ENCODE measurements around the gene OSBPL6. TPM values are rescaled to one million over a fixed set of nuclear protein-coding genes. Genes with fewer than 3 reads are reported as not detected.

Gene OSBPL6
- total RNA-seq, 2 donors from 2014 or later, result 0.52 to 2.0 TPM

DNA sequence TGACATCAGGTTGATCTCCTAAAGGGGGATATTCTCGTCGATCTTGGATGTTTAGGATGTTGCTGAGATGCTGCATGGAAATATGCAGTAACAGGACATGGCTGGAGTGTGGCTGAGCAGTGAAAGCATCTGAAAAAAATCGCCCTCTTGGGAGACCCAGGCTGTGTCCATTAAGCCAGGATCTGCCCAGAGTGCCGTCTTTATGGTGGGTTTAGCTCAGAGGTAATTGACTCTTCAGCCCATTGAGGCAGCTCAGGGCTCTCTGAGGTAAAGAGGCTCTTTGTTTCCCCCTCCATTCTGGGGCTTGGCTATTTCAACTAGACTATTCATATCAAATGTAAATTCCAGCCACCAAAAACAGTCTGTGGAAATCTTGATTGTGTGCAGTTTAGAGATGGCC, 26.5 kb downstream of the OSBPL6 start:
- Mint-ChIP-seq H3K27ac (no peak overlapping the region), H3K36me3 (no peaks in the 10 kb centered on the region), H3K9me3 (no peaks in the 10 kb centered on the region)
- DNase-seq (ENCODE audit: low spot score in 2 of 2) (no peak), ATAC-seq (no peak)

DNA sequence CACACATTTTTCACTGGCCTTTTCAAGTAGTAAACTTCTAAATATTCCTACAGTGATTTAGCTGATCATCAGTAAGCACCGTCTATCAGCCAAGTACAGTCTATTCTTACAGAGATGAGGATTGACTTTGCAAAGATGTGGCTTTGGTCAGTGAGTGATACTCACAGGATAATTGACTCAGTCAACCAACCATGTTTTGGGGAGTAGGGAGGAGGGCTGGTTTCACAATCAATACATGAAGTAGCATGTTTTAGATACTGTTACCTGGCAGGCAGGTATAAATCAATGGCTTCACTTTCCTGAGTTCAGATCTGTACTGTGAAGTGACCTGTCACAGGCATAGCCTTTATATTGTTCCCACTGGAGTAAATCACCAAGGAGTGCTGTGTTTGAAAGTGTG, 27.2 kb downstream of the OSBPL6 start:
- Mint-ChIP-seq H3K36me3 (no peaks in the 10 kb centered on the region), H3K9me3 (no peaks in the 10 kb centered on the region), H3K27ac (no peak overlapping the region)
- no peak for ATAC-seq
- no peak for DNase-seq (ENCODE audit: low spot score in 2 of 2)

DNA sequence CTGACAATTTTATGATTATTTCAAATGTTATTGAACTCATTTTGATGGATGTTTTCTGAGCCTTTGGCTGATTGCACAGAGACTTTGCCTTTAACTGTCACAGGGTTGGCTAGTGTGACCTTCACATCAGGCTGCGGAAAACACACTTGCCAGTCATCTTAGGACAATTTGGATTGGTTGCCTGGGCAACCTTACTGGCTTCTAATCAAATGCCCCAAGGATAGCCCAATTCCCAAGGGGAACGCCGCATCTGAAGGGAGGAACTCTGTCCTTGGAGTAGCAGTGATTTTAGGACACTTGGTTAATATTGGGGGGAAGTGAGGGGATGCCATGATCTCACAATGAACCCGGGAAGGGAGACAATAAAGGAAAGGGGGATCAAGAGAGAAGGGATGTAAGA, 29.5 kb downstream of the OSBPL6 start:
- DNase-seq (ENCODE audit: low spot score in 2 of 2) (no peak), ATAC-seq (no peak)
- no peaks in the 10 kb centered on the region for H3K9me3 Mint-ChIP-seq
- H3K36me3 Mint-ChIP-seq, result no peaks in the 10 kb centered on the region
- H3K27ac Mint-ChIP-seq, result no peak overlapping the region

- DNase-seq (ENCODE audit: low spot score in 2 of 2) (no peak), ATAC-seq (no peak)
- Mint-ChIP-seq H3K36me3 (no peaks in the 10 kb centered on the region), H3K9me3 (no peaks in the 10 kb centered on the region), H3K27ac (no peak overlapping the region)
Measured at GRCh38 chr2:178225006-178225805, 30.9 kb downstream of the OSBPL6 start.

DNA sequence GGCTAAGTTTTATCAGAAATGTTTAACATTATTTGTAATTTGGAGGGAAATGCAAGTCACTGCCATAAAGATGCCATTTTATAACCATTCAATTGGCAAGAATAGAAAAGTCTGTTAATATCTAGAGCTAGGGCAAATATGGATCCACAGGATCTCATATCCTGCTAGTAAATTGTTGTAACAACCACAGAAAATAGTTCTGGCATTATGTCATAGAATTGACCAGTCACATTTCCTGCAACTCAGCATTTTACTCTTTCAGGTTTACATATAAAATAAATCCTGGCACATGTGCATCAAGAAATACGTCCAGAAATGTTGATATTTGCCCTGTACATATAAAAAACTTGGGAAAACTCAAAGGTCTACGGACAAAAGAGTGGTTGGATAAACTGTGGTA, 32.9 kb downstream of the OSBPL6 start:
- Mint-ChIP-seq H3K9me3 (no peaks in the 10 kb centered on the region), H3K27ac (no peak overlapping the region), H3K36me3 (no peaks in the 10 kb centered on the region)
- ATAC-seq (no peak), DNase-seq (ENCODE audit: low spot score in 2 of 2) (no peak)

DNA sequence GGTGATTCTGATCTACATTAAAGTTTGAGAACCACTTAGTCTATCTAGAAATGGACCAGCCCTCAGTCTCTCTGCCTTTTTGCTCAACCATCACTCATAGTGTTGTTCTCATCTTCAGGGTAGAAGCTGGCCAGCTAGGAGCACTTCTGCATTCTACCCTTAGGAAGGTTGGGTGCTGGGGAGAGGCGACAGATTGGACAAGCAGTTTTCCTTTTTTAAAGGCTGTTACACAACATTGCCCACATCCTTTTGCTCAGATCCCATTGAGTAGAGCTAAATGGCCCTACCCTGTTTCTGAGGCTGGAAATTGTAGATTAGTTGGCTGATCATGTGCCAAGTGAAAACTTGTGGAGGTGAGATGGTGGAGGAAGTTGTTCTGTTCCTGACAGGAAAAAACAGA, 35.6 kb downstream of the OSBPL6 start:
- no peak for ATAC-seq
- Mint-ChIP-seq H3K27ac (no peak overlapping the region), H3K36me3 (no peaks in the 10 kb centered on the region), H3K9me3 (no peaks in the 10 kb centered on the region)
- no peak for DNase-seq (ENCODE audit: low spot score in 2 of 2)

GRCh38 chr2:178230396-178230795, 36.1 kb downstream of the OSBPL6 start:
- Mint-ChIP-seq H3K27ac (no peak overlapping the region), H3K9me3 (no peaks in the 10 kb centered on the region), H3K36me3 (no peaks in the 10 kb centered on the region)
- no peak for DNase-seq (ENCODE audit: low spot score in 2 of 2)
- ATAC-seq, result no peak

DNA sequence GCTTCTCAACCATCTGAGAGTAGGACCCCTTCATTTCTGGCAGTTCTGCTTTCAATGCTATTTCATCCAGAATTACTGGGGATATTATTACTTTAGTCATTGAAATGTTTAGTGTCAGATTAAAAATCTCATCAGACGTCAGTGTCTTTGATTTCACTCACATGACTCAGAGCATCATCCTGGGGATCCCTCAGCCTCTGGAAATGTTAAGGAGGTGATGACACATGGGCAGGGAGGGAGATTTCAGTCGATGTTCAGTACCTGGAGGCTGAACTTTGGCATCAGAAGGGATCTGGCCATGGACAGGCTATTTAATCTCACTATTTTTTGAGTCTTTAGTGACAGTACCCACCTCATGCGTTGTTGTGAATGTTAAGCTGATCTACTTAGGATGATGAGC, 39.1 kb downstream of the OSBPL6 start:
- no peak overlapping the region for H3K27ac Mint-ChIP-seq
- H3K36me3 Mint-ChIP-seq, result no peaks in the 10 kb centered on the region
- DNase-seq (ENCODE audit: low spot score in 2 of 2) (no peak), ATAC-seq (no peak)
- H3K9me3 Mint-ChIP-seq, result no peaks in the 10 kb centered on the region

- no peaks in the 10 kb centered on the region for H3K36me3 Mint-ChIP-seq
Measured at GRCh38 chr2:178234648-178235047, 40.3 kb downstream of the OSBPL6 start.

GRCh38 chr2:178237488-178238153, 43.3 kb downstream of the OSBPL6 start:
- ATAC-seq, result no peak
- DNase-seq (ENCODE audit: low spot score in 2 of 2), result no peak
- Mint-ChIP-seq H3K9me3 (no peaks in the 10 kb centered on the region), H3K36me3 (no peaks in the 10 kb centered on the region), H3K27ac (no peak overlapping the region)

More at GRCh38 chr2:178234648-178235047, 40.3 kb downstream of the OSBPL6 start:
- DNase-seq (ENCODE audit: low spot score in 2 of 2) (no peak), ATAC-seq (no peak)
- Mint-ChIP-seq H3K27ac (no peak overlapping the region), H3K9me3 (no peaks in the 10 kb centered on the region)

- DNase-seq (ENCODE audit: low spot score in 2 of 2) (no peak), ATAC-seq (no peak)
- H3K36me3 Mint-ChIP-seq, result no peaks in the 10 kb centered on the region
- no peak overlapping the region for H3K27ac Mint-ChIP-seq
- H3K9me3 Mint-ChIP-seq, result no peaks in the 10 kb centered on the region
Measured at GRCh38 chr2:178238154-178238521, 43.8 kb downstream of the OSBPL6 start.

DNA sequence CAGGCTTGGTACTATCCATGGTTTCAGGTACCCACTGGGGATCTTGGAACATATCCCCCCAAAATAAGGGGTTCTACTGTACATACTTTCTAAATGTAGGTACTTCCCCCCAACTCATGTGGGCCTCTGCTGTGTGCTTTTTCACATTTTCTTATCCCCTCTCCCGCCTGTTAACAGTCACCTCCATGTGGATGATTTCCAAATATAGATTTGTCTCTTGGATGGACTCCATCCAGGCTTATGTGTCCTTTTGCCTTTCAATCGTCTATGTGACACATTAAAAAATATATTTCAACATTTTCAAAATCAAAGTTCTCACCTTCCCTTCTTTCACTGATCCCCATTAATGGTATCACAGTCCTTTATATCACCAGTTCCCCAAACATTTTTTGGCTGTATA, 44.4 kb downstream of the OSBPL6 start:
- ATAC-seq (no peak), DNase-seq (ENCODE audit: low spot score in 2 of 2) (no peak)
- Mint-ChIP-seq H3K9me3 (no peaks in the 10 kb centered on the region), H3K27ac (no peak overlapping the region), H3K36me3 (no peaks in the 10 kb centered on the region)

- Mint-ChIP-seq H3K27ac (no peak overlapping the region), H3K9me3 (no peaks in the 10 kb centered on the region), H3K36me3 (no peaks in the 10 kb centered on the region)
- ATAC-seq (peak in 1 of 2 donors; percentile 54), DNase-seq (ENCODE audit: low spot score in 2 of 2) (no peak)
Measured at GRCh38 chr2:178241844-178242551, 47.7 kb downstream of the OSBPL6 start.

DNA sequence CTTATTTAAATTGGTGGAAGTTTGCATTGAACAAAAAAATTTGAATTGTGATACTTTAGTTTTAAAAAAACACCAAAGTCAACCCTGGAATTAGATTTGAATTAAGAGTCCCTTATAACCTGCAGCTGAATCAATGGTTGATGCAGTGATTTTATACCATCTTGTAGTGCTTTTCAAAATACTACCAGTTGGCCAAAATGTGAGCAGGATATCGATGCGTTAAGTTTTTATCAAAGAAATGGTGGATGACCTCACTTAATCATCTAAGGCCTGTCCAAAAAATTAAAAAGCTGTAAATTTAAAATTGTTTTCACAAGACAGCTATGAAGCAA, 48.2 kb downstream of the OSBPL6 start:
- Mint-ChIP-seq H3K36me3 (no peaks in the 10 kb centered on the region), H3K9me3 (no peaks in the 10 kb centered on the region), H3K27ac (no peak overlapping the region)
- ATAC-seq, result no peak
- DNase-seq (ENCODE audit: low spot score in 2 of 2), result no peak

DNA sequence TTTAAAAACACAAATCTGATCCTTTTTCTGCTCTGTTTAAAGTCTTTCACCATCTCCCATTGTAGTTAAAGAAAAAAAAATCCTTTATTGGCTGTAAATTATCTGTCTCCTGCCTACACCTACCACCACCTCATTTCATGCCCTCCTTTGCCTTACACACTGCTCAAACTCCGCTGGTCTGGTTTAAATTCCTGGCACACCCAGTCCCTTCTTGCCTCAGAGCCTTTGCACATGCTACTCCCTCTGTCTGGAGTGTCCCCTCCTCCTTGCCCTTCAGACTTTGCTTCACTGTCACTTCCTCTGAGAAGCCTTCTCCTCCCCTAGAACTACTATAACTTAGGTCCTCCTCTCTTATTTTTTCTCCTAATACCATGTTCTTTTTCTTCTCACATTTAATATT, 49.6 kb downstream of the OSBPL6 start:
- Mint-ChIP-seq H3K36me3 (no peaks in the 10 kb centered on the region), H3K9me3 (no peaks in the 10 kb centered on the region), H3K27ac (no peak overlapping the region)
- no peak for DNase-seq (ENCODE audit: low spot score in 2 of 2)
- no peak for ATAC-seq

DNA sequence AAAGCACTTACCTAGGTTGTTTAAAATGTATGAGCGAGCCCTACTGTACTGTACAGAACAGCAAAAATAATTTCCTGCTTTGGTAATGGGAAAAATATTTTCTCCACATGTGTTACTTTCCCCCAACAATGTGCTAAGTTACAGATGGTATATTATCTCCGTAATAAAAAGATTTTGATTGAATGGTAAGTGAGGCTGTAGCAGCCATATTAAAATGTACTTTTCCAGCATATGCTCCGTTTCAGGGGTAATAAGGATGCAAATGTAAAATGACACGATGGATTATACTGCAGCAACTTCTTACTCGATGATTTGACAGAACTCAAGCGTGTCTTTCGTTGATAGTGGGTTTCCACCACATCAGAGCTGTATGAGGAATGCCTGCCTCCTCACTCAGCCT, 50.5 kb downstream of the OSBPL6 start:
- no peaks in the 10 kb centered on the region for H3K36me3 Mint-ChIP-seq
- ATAC-seq (no peak), DNase-seq (ENCODE audit: low spot score in 2 of 2) (no peak)
- H3K9me3 Mint-ChIP-seq, result no peaks in the 10 kb centered on the region
- no peak overlapping the region for H3K27ac Mint-ChIP-seq

GRCh38 chr2:178246696-178247095, 52.4 kb downstream of the OSBPL6 start:
- ATAC-seq (no peak), DNase-seq (ENCODE audit: low spot score in 2 of 2) (no peak)
- Mint-ChIP-seq H3K36me3 (no peaks in the 10 kb centered on the region), H3K27ac (no peak overlapping the region), H3K9me3 (no peaks in the 10 kb centered on the region)

DNA sequence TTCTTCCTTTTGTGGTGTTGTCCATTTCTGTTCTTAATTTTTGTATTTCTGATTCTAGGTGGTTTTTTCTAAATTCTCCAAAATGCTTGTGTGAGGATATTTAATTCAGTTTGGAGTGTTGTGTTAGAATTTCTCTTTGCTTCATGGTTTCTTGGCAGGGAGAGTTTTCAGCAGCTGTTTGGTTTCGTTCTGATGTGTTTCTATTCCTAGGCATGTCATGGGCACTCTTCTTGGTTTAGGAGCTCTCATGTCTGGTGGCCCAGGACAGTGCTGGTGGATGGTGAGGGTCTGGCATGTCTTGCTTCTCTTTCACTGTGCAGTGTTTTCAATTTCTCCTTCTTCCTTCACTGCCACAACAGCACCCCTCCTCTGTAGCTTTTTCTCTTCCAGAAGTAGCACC, 52.9 kb downstream of the OSBPL6 start:
- no peak for DNase-seq (ENCODE audit: low spot score in 2 of 2)
- ATAC-seq, result no peak
- no peaks in the 10 kb centered on the region for H3K9me3 Mint-ChIP-seq
- H3K27ac Mint-ChIP-seq, result no peak overlapping the region
- no peaks in the 10 kb centered on the region for H3K36me3 Mint-ChIP-seq

All from activated naive CD4-positive, alpha-beta T cell treated with anti-CD3 and anti-CD28 coated beads, Interleukin-2, amount 50 U/mL, for 72 hours (primary cell).